SJSA1 (cell line): ENCODE results near the gene PPFIBP2. TPM values are rescaled to one million over a fixed set of nuclear protein-coding genes. Genes with fewer than 3 reads are reported as not detected.

Experiments used
- DNase-seq, 2 experiments: peaks; one replicate each; pipeline ENCODE4 v3.0.0-alpha.2; 2015 to 2020; ENCODE audit warnings: low spot score in 2 of 2, low read depth in 1 of 2
- H3K27ac ChIP-seq: fragments of 250-450 bp; sonication (Bioruptor Pico); 2 replicates; pipeline ENCODE4 v1.5.1; 2020; ENCODE audit warnings: mild to moderate bottlenecking, moderate library complexity
- H3K27me3 ChIP-seq: fragments of 250-450 bp; sonication (Bioruptor Pico); replicated peaks from 2 replicates; pipeline ENCODE4 v1.5.1; 2020; ENCODE audit warnings: mild to moderate bottlenecking, moderate library complexity
- H3K36me3 ChIP-seq: fragments of 250-450 bp; sonication (Bioruptor Pico); 2 replicates; pipeline ENCODE4 v1.5.1; 2020; ENCODE audit warnings: mild to moderate bottlenecking
- H3K4me1 ChIP-seq: fragments of 250-450 bp; sonication (Bioruptor Pico); replicated peaks from 2 replicates; pipeline ENCODE4 v1.6.1; 2021; ENCODE audit warnings: mild to moderate bottlenecking
- H3K4me3 ChIP-seq: fragments of 250-450 bp; sonication (Bioruptor Pico); 2 replicates; pipeline ENCODE4 v1.5.1; 2020; ENCODE audit warnings: mild to moderate bottlenecking
- H3K9me3 ChIP-seq: fragments of 250-450 bp; sonication (Bioruptor Pico); replicated peaks from 2 replicates; pipeline ENCODE4 v1.5.1; 2020; ENCODE audit warnings: mild to moderate bottlenecking
- total RNA-seq: library from RNA; depleted of rRNA; stranded (reverse); fragments of >200 nt; shearing (Covaris generic); gene quantifications from 2 replicates; pipeline ENCODE4 v1.2.3, GENCODE V29; 2014

PPFIBP2 gene
- total RNA-seq, 1 experiment from 2014 or later: 7.4 TPM

DNA sequence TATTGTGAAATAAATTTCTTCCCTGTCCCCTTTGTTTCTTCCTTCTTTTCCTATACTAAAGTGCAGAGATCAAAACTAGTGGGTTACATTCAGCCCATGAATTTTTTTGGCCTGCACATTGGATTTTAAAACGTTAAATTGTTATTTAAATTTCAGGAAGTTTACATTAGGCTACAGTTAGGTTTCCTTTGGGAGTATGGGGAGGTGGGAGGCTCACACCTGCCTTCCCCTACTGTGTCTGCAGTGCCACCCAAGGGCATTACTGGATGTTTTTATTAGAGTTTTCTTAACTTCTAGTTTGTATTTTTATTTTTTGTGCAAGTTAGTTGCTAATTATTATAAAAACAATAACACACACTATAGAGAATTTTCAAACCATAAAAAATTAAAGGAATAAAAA, 107.8 kb downstream of the PPFIBP2 start:
- Histone ChIP-seq H3K4me3 (no peak overlapping the region), H3K4me1 (no peaks in the 10 kb centered on the region), H3K36me3 (no peaks in the 10 kb centered on the region), H3K27me3 (no peaks in the 10 kb centered on the region), H3K27ac (no peak overlapping the region), H3K9me3 (no peaks in the 10 kb centered on the region)
- no peak for DNase-seq

DNA sequence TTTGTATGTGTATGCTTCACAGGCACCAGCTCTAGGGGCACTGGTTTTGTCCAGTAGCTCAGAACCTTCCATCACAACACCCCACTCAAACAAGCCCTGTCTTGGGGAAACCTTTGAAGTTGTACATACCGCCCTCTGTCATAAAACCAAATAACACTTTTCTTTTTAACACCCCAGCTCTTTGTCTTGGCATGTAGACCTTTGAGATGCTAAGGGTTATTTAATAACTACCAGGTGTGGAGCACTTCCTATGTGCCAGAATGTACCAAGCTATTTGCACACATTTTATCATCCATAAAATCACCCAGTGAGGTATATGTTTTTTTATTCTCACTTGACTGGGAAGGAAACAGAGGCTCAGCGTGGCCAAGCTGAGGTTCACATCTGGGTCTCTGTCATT, 108.9 kb downstream of the PPFIBP2 start:
- Histone ChIP-seq H3K36me3 (no peaks in the 10 kb centered on the region), H3K27ac (no peak overlapping the region), H3K27me3 (no peaks in the 10 kb centered on the region), H3K4me3 (no peak overlapping the region), H3K9me3 (no peaks in the 10 kb centered on the region), H3K4me1 (no peaks in the 10 kb centered on the region)
- DNase-seq: no peak

DNA sequence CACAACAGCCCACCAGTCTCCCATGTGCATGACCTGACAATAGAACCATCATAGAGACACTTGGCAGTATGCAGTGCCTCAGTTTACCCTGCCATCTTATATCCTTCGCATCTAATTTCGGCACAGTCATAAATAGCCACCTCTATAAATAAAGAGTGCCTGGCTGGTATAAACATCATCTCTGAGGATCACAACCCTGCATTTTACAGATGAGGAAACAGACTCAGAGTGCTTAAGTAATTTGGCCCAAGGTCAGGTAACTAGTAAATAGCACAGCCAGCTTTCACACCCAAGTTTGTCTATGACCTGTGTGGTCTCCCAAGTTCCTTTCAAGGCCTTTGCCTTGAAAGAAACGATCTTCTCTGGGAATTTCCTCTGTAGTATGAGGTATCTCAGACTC, 114.9 kb downstream of the PPFIBP2 start:
- no peaks in the 10 kb centered on the region for H3K36me3 ChIP-seq

DNA sequence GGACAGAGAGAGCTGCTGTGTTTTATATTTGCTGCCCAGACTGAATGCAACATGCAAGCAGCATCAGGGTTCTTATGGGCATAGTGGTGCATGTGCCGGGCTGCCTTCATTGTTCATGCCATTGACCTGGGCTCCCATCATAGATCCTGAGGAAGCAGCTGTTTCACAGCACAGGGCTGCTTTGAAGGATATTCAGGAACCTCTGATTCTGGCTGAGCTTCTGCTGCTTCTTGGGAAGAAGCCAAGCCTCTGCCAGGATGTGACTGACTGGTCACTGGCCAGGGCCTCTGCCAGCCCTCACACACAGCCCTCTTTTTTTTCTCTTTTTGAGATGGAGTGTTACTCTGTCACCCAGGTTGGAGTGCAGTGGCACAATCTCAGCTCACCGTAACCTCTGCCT, 116.2 kb downstream of the PPFIBP2 start:
- H3K27ac ChIP-seq: no peak overlapping the region
- H3K9me3 ChIP-seq: no peaks in the 10 kb centered on the region
- no peaks in the 10 kb centered on the region for H3K4me1 ChIP-seq
- no peaks in the 10 kb centered on the region for H3K36me3 ChIP-seq
- no peaks in the 10 kb centered on the region for H3K27me3 ChIP-seq
- H3K4me3 ChIP-seq: no peak overlapping the region
- no peak for DNase-seq

More for the DNA sequence above, 114.9 kb downstream of the PPFIBP2 start:
- Histone ChIP-seq H3K4me3 (no peak overlapping the region), H3K27ac (no peak overlapping the region), H3K27me3 (no peaks in the 10 kb centered on the region), H3K4me1 (no peaks in the 10 kb centered on the region), H3K9me3 (no peaks in the 10 kb centered on the region)
- no peak for DNase-seq

DNA sequence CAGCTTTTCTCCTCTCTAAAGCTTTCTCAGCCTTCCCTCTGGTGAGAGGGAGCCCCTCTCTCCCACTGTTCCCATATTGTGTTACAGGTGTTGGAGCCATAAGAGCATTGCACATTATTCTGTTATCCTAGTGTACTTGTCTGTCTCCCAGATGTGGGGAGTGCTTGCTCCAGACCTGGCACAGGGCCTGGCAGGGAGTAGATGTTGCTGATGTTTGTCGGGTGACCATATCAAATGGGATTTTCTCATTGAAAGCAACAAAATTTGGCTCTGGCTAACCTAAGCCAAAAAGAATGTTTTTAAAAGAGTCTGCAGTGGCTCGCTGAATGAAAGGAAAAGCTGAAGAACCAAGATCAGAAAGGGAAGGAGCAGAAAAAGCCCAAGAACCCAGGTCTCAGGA, 118.4 kb downstream of the PPFIBP2 start:
- Histone ChIP-seq H3K27ac (no peak overlapping the region), H3K36me3 (no peaks in the 10 kb centered on the region), H3K27me3 (no peaks in the 10 kb centered on the region), H3K4me1 (peaks cover 3% of the 10 kb centered on the region), H3K4me3 (no peak overlapping the region), H3K9me3 (no peaks in the 10 kb centered on the region)
- DNase-seq: no peak

DNA sequence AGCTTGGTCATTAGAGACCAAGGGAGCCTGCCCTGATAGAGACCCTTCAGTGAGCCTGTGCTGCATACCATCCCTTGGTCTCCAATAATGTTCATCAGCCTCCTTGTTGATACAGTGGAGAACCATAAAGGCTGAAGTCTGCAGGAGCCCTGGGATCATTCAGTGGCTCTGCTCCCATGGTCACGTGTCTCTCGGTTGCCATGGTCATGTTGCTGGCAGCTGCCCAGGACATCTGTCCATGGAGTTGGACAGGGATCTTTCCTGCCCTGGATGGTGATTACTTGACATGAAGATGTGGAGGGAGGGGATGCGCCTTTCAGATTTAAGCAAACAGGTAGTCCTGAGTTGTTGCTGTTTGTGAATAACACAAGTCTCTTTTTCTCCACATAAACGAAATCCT, 121.3 kb downstream of the PPFIBP2 start:
- no peaks in the 10 kb centered on the region for H3K36me3 ChIP-seq
- DNase-seq: no peak
- no peaks in the 10 kb centered on the region for H3K27me3 ChIP-seq
- H3K9me3 ChIP-seq: no peaks in the 10 kb centered on the region
- H3K4me1 ChIP-seq: peaks cover 13% of the 10 kb centered on the region
- H3K4me3 ChIP-seq: no peak overlapping the region
- no peak overlapping the region for H3K27ac ChIP-seq

DNA sequence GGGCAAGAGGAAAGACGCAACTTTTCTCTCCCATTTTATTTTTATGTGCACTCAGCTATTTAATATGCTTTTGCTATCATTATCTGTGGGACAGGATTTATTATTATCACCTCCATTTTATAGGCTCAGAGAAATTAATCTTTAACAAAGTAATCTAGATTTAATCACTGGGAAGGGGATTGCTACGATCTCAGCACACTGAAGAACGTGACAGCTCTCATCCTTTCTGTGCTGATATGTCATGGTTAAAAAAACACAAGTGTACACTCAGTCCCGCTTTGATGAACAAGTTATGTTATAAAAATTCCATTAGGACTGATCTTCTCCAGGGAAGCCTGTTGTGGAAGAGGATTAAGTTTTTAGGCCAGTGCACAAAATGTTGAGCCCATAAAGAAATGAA, 121.9 kb downstream of the PPFIBP2 start:
- Histone ChIP-seq H3K36me3 (no peaks in the 10 kb centered on the region), H3K27me3 (no peaks in the 10 kb centered on the region), H3K9me3 (no peaks in the 10 kb centered on the region), H3K4me1 (peaks cover 13% of the 10 kb centered on the region), H3K4me3 (no peak overlapping the region), H3K27ac (no peak overlapping the region)
- DNase-seq: no peak

DNA sequence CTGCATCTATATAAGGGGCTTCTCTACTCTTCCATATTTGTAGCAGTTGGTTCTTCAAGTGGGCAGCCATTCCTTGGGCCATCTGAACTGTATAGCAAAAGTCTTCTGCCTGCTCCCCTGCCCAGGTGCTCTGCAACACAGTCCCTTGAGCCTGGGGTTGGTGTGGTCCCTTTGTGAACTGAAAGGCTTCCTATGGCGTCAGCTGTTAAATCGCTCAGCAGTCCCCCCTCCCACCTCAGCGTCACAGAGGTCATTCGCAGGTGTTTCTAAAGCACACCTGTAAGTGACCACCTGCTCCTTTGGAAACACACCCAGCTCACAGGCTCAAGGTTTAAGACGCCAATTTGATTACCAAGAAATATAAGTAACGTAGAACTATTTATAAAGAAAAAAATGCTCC, 122.6 kb downstream of the PPFIBP2 start:
- Histone ChIP-seq H3K36me3 (no peaks in the 10 kb centered on the region), H3K27me3 (no peaks in the 10 kb centered on the region), H3K27ac (no peak overlapping the region), H3K4me1 (peaks cover 13% of the 10 kb centered on the region), H3K9me3 (no peaks in the 10 kb centered on the region), H3K4me3 (no peak overlapping the region)
- DNase-seq: no peak

DNA sequence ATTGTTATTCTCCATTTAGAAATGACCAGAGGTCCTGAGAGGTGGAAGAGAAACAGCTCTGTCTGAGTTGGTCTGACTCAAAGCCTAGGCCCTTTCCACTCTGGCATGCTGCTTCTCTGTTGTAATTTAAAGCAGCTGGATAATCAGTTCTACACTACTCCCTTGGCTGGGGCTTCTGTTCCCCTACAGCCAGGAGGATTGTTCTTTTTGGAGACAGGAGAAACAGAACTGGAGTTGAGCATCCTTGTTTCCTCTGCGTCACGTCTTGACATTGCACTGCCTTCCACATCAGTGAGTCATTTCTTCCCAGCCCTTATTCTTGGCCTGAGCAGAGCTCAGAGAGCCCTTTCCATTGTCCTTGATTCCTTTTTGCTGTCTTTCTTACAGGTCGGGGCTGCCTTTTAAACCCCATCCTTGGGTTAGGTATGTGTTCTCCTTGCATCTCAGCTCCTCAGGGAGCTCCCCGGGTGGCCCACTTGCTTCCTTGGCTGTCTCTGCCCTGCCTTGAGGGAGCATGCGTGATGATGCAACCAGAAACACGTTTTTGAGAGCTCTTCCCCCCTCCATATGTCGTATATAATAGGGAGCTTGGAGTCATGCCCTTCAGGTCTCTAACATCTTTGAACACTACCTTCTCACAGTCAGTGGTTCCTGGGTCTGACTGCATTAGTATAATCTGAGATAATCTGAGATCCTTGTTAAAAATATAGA, 123.8 kb downstream of the PPFIBP2 start:
- DNase-seq: peak; percentile 48 to 52
- Histone ChIP-seq H3K4me1 (peaks cover 13% of the 10 kb centered on the region), H3K4me3 (no peak overlapping the region), H3K36me3 (no peaks in the 10 kb centered on the region), H3K27ac (peak overlapping the region; percentile 43), H3K27me3 (no peaks in the 10 kb centered on the region), H3K9me3 (no peaks in the 10 kb centered on the region)

DNA sequence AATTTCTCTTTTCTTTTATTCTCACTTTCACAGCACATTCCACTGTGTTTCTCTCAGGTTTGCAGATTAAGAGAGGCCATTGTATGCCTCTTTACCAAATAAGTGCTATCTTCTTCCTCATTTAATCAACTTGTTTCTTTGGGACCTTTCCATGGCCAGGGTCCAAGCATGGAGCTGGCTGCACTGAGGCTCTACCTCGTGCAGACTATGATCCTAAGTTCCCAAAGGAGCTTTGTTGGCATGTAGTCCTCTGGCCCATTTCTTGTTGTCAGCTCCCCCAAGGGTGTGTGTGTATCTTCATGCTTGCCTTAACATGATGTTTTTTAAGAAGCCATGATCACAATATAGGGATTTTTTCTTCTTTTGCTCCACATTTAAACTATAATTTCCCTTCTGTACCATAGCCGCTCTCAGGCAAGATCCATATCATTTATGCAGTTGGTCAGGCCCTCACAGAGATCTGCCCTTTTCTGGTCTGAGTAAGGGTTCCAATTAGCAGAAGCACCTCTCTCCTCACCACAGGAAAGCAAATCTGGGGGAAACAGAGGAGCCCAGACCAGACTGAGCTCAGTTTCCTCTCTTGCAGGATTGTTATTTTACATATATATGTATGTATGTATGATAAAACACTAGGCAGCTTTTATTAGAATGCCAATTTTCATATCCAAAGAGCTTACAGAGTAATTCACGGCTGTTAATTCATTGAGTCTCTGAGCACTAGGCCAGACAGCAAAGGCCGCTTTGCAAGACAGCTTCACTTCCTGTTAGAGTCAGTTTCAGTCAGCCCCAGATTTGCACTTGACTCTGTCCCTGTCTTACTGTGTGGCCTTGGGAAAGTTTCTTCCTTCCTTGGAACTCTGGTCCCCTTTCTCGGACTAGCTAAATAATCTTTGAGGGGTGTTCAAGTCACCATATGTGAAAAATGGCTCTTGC, 125.2 kb downstream of the PPFIBP2 start:
- no peaks in the 10 kb centered on the region for H3K9me3 ChIP-seq
- DNase-seq: no peak

DNA sequence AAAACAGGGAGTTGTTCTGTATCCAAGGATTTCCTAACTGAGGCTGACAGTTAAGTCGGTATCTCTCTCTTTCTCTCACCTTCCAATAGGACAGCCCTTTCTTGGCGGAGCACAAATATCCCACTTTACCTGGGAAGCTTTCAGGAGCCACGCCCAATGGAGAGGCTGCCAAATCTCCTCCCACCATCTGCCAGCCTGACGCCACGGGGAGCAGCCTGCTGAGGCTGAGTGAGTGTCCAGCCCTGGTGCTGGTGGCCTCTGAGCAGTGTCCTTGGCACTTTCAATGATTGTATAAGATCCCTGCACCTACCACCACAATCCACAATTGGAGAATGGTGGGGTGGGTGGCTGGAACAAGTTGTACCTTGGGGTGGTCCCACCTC, 125.8 kb downstream of the PPFIBP2 start:
- Histone ChIP-seq H3K27me3 (no peaks in the 10 kb centered on the region), H3K27ac (no peak overlapping the region), H3K4me1 (peaks cover 13% of the 10 kb centered on the region), H3K36me3 (no peaks in the 10 kb centered on the region), H3K9me3 (no peaks in the 10 kb centered on the region), H3K4me3 (no peak overlapping the region)
- no peak for DNase-seq

More for the DNA sequence above, 125.2 kb downstream of the PPFIBP2 start:
- Histone ChIP-seq H3K27me3 (no peaks in the 10 kb centered on the region), H3K4me3 (no peak overlapping the region), H3K36me3 (no peaks in the 10 kb centered on the region), H3K4me1 (peaks cover 13% of the 10 kb centered on the region), H3K27ac (no peak overlapping the region)

DNA sequence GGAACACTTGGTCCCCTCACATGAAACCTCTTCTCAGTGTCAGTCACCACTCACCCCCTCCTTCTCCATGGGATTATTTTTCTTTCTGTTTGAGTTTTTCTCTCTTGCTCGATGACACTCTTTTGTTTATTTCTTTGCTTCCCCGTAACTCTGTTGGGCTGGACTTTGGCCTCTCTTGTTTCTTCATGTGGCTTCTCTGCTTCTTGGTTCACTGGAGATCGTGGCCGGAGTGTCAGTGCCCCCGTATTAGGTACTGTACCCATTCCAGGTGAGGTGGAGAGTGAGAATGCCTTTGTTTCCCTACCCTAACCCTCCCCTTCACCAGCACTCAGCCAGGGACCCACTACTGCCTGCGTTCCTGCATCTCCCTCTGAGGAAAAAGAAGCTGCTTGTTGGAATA, 127.0 kb downstream of the PPFIBP2 start:
- no peak for DNase-seq
- peaks cover 13% of the 10 kb centered on the region for H3K4me1 ChIP-seq
- no peak overlapping the region for H3K27ac ChIP-seq
- H3K36me3 ChIP-seq: no peaks in the 10 kb centered on the region
- H3K9me3 ChIP-seq: no peaks in the 10 kb centered on the region
- no peaks in the 10 kb centered on the region for H3K27me3 ChIP-seq
- no peak overlapping the region for H3K4me3 ChIP-seq

DNA sequence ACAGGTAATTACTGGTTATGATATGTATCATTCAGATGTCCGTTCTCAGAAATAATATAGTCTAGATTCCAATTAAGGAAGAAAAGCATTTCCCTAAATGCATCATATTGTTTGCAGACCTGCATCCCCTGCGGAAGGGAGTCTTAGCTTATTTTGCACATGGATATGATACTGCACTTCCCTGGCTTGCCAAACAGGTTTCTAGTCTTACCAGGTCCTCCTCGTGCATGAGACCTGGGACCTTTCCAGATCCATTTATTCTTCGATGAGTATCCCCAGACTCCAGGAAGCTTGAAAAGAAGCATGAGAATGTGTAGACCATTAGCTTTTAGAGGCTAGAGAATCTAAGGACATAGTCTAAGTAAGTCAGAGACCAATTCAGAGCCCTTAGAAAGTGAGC, 128.9 kb downstream of the PPFIBP2 start:
- Histone ChIP-seq H3K9me3 (no peaks in the 10 kb centered on the region), H3K27ac (no peak overlapping the region), H3K4me3 (no peak overlapping the region), H3K36me3 (no peaks in the 10 kb centered on the region), H3K4me1 (peaks cover 4% of the 10 kb centered on the region), H3K27me3 (no peaks in the 10 kb centered on the region)
- DNase-seq: no peak

DNA sequence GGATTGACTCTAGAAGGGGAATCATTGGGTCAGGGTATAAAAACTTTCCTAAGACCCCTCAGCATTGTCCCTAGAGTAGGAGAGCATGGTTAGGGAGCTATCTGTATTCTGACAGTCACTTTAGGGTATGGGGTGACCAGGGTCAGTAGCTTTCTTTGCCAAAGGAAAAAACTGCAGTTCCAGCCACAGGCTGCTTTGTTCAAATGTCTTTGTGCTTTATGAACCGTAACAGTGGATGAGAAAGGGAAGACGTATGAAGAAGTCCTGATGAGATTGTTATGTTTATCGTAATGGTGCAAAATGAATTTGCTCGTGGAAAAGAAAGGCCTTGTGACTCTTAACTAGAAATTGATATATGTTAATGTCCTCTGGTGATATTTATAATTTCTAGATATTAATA, 129.5 kb downstream of the PPFIBP2 start:
- Histone ChIP-seq H3K27ac (no peak overlapping the region), H3K9me3 (no peaks in the 10 kb centered on the region), H3K4me1 (no peaks in the 10 kb centered on the region), H3K4me3 (no peak overlapping the region), H3K36me3 (no peaks in the 10 kb centered on the region), H3K27me3 (no peaks in the 10 kb centered on the region)
- no peak for DNase-seq
